Measurements from ENCODE around the gene TEDDM1. TPM values are rescaled to one million over a fixed set of nuclear protein-coding genes. Genes with fewer than 3 reads are reported as not detected.

TEDDM1 gene
- total and polyA plus RNA-seq, 10 of the 15 experiments (the other 5 are each of a cell fraction or from before 2014, with no cell fraction given): 0.11 TPM; not detected in 9

DNA sequence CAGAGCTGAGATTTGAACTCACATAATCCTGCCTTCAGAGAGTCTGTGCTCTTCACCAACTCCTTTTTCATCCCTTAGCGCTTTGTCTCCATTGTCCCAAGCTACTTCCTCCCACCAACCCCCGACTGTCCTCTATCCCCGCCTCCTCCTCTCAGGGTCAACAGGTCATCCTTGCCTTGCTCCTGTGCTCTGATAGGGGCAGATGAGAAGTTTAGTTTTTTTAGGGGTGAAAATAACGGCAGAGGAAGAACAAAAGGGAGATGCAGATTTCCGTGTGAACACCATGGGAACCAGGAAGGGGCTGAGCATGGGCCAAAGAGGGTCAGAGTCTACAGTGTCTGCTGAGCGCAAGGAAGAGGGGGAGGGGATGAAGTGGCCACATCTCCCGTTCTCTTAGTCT lies 40.8 kb downstream of the TEDDM1 start:
- 48% methylated on average over 7 of the region's 7 CpGs for WGBS (ENCODE audit: insufficient coverage, insufficient replicate concordance, low lambda C conversion rate, missing lambda C conversion rate)
- Histone ChIP-seq H3K4me2 (ENCODE audit: control insufficient read depth, insufficient read depth) (no peak overlapping the region), H3K4me3 (no peak overlapping the region), H3K79me2 (ENCODE audit: control insufficient read depth, insufficient read depth, low read length) (no peaks in the 10 kb centered on the region), H4K20me1 (ENCODE audit: control insufficient read depth, insufficient read depth) (no peaks in the 10 kb centered on the region), H3K27me3 (replicated peaks in 1 of 2; ENCODE audit: control insufficient read depth in 2 of 2, insufficient read depth in 2 of 2, low read length in 1 of 2) (no peaks in the 10 kb centered on the region), H3K36me3 (ENCODE audit: control insufficient read depth in 2 of 2, insufficient read depth in 2 of 2, low read length in 1 of 2) (no peaks in the 10 kb centered on the region), H3K9me3 (replicated peaks; ENCODE audit: control insufficient read depth, insufficient read depth, low read length) (no peaks in the 10 kb centered on the region), H3K4me1 (ENCODE audit: control insufficient read depth, insufficient read depth, low read length) (no peaks in the 10 kb centered on the region), H2AFZ (ENCODE audit: control insufficient read depth, low read depth, low read length) (no peak overlapping the region), H3K27ac (ENCODE audit: control insufficient read depth, insufficient read depth) (no peak overlapping the region), H3K9ac (ENCODE audit: control insufficient read depth, insufficient read depth, low read length) (no peak overlapping the region)
- BruUV-seq (replicated peaks): no TSS peak
- no peak for DNase-seq (ENCODE audit: low read depth, low spot score)
- no peak for TF ChIP-seq EZH2 (IDR thresholded peaks at IDR 0.05; ENCODE audit: borderline replicate concordance, control insufficient read depth, low read depth, low read length)
- no peak for TF ChIP-seq KDM1A (IDR thresholded peaks at IDR 0.05; ENCODE audit: borderline replicate concordance)
- TF ChIP-seq CTCF (IDR thresholded peaks at IDR 0.05 in 2 of 3, conservative IDR thresholded peaks at IDR 0.05 in 1 of 3; ENCODE audit: control insufficient read depth in 2 of 3, extremely low read depth in 1 of 3, insufficient read depth in 1 of 3, low read depth in 3 of 3, low read length in 3 of 3): no peak
- no peak for TF ChIP-seq NRF1 (conservative IDR thresholded peaks at IDR 0.05; ENCODE audit: low read depth, low read length)
- no peak for TF ChIP-seq RAD21 (IDR thresholded peaks at IDR 0.05; ENCODE audit: insufficient read depth, low read depth, low read length)
- TF ChIP-seq ZNF207 (IDR thresholded peaks at IDR 0.05; ENCODE audit: borderline replicate concordance): no peak
- TF ChIP-seq, protein P1, sequence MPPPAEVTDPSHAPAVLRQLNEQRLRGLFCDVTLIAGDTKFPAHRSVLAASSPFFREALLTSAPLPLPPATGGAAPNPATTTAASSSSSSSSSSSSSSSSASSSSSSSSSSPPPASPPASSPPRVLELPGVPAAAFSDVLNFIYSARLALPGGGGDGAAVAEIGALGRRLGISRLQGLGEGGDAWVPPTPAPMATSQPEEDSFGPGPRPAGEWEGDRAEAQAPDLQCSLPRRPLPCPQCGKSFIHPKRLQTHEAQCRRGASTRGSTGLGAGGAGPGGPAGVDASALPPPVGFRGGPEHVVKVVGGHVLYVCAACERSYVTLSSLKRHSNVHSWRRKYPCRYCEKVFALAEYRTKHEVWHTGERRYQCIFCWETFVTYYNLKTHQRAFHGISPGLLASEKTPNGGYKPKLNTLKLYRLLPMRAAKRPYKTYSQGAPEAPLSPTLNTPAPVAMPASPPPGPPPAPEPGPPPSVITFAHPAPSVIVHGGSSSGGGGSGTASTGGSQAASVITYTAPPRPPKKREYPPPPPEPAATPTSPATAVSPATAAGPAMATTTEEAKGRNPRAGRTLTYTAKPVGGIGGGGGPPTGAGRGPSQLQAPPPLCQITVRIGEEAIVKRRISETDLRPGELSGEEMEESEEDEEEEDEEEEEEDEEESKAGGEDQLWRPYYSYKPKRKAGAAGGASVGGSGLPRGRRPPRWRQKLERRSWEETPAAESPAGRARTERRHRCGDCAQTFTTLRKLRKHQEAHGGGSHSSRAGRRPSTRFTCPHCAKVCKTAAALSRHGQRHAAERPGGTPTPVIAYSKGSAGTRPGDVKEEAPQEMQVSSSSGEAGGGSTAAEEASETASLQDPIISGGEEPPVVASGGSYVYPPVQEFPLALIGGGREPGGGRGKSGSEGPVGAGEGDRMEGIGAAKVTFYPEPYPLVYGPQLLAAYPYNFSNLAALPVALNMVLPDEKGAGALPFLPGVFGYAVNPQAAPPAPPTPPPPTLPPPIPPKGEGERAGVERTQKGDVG (CRISPR knock-in tag; IDR thresholded peaks at IDR 0.05): no peak
- TF ChIP-seq MXI1 (IDR thresholded peaks at IDR 0.05; ENCODE audit: low read depth, low read length): no peak
- no peak for TF ChIP-seq GATAD2B (conservative IDR thresholded peaks at IDR 0.05; ENCODE audit: low read depth)
- FAIRE-seq: no peak
- ChIA-PET RAD21 (ENCODE audit: unreplicated experiment) (interaction anchor here (1.3 kb wide), 1 partner anchor 36 kb away, joined by 3 read pairs; no protein-coding TSS in a partner anchor), CTCF (interaction anchor here (1.0 to 1.8 kb wide), 2 partner anchors 36 to 37 kb away, joined by 3 to 6 read pairs; no protein-coding TSS in a partner anchor), SMC1A (ENCODE audit: uncharacterized antibody, unreplicated experiment) (no interaction called here), POLR2A (no interaction called here)
- intact Hi-C loops (cut with micrococcal nuclease; ENCODE audit: unreplicated experiment) (no loop called here), in situ Hi-C loops (cut with MboI) (no loop called here)
- no peak for ATAC-seq
